H1 (cell line): ENCODE measurements around the gene FSIP1. TPM values are rescaled to one million over a fixed set of nuclear protein-coding genes. Genes with fewer than 3 reads are reported as not detected.

Experiments
- CTCF ChIA-PET: fragments of 300-600 bp; sonication (Branson Sonifier 250); formaldehyde crosslinking; loops from one replicate; lab custom pipeline; 2021; ENCODE audit not compliant: partially characterized antibody; lab: Charles Lee
- POLR2A ChIA-PET: fragments of 300-600 bp; sonication (Branson Sonifier 250); formaldehyde crosslinking; loops from one replicate; lab custom pipeline; 2021; ENCODE audit warnings: inconsistent platforms; ENCODE audit not compliant: partially characterized antibody; lab: Charles Lee
- DNase-seq, 2 experiments: peaks; one replicate each; pipeline versions ENCODE4 v3.0.0 to v3.0.0-alpha.2; 2010 to 2022; ENCODE audit warnings: low spot score in 2 of 2, low read depth in 1 of 2, mixed read lengths in 1 of 2
- FAIRE-seq: peaks from 2 replicates; lab custom pipeline; 2011; peaks lifted over from hg19 to GRCh38; lab: Jason Lieb, UNC
- H2AFZ ChIP-seq: 2 replicates; pipeline ENCODE4 v1.8.1; 2012; ENCODE audit warnings: low read length, inconsistent platforms
- H2AK5ac ChIP-seq: 2 replicates; pipeline ENCODE4 v1.6.1; 2013; ENCODE audit warnings: low read depth, low read length
- H2BK120ac ChIP-seq: replicated peaks from 2 replicates; pipeline ENCODE3; 2013; ENCODE audit warnings: low read depth, low read length, inconsistent platforms
- H2BK12ac ChIP-seq: 2 replicates; pipeline ENCODE4 v1.6.1; 2013; ENCODE audit warnings: low read depth, low read length
- H2BK15ac ChIP-seq: 2 replicates; pipeline ENCODE4 v1.6.1; 2013; ENCODE audit warnings: low read length
- H2BK20ac ChIP-seq: 2 replicates; pipeline ENCODE4 v1.6.1; 2013; ENCODE audit warnings: low read length
- H2BK5ac ChIP-seq: 2 replicates; pipeline ENCODE4 v1.6.1; 2013; ENCODE audit warnings: low read depth, low read length
- H3K14ac ChIP-seq: 2 replicates; pipeline ENCODE4 v1.6.1; 2013; ENCODE audit warnings: inconsistent platforms; ENCODE audit not compliant: insufficient read length
- H3K18ac ChIP-seq: 2 replicates; pipeline ENCODE4 v1.6.1; 2013; ENCODE audit warnings: low read length; ENCODE audit errors: extremely low read depth
- H3K23ac ChIP-seq: 2 replicates; pipeline ENCODE4 v1.6.1; 2013; ENCODE audit warnings: inconsistent platforms; ENCODE audit not compliant: insufficient read length
- H3K23me2 ChIP-seq: 2 replicates; pipeline ENCODE4 v1.6.1; 2013; ENCODE audit warnings: low read depth, low read length
- H3K27ac ChIP-seq: 2 replicates; pipeline ENCODE4 v1.6.1; 2011; ENCODE audit warnings: low read depth, low read length, inconsistent platforms
- H3K27me3 ChIP-seq, 4 experiments: replicated peaks in 1 of 4; 1 replicate in 1 of 4; 2 replicates in 3 of 4; pipeline versions ENCODE4 v1.6.1 to v1.8.1; 2011 to 2013; ENCODE audit warnings: low read length in 3 of 4, mild to moderate bottlenecking in 3 of 4, inconsistent platforms in 2 of 4, mixed read lengths in 2 of 4, moderate library complexity in 1 of 4; ENCODE audit not compliant: control insufficient read depth in 3 of 4, insufficient read depth in 3 of 4; ENCODE audit errors: extremely low read depth in 1 of 4
- H3K36me3 ChIP-seq, 4 experiments: 2 replicates each; pipeline versions ENCODE4 v1.6.1 to v1.8.1; 2011 to 2013; ENCODE audit warnings: mild to moderate bottlenecking in 4 of 4, low read length in 3 of 4, moderate library complexity in 2 of 4, control low read depth in 1 of 4, inconsistent platforms in 1 of 4; ENCODE audit not compliant: insufficient read depth in 4 of 4, control insufficient read depth in 2 of 4
- H3K4ac ChIP-seq: replicated peaks from 2 replicates; pipeline ENCODE3; 2013; ENCODE audit warnings: low read length, low read depth, mixed read lengths, inconsistent platforms; ENCODE audit not compliant: insufficient read length
- H3K4me1 ChIP-seq, 4 experiments: replicated peaks in 1 of 4; 1 replicate in 1 of 4; 2 replicates in 3 of 4; pipeline versions ENCODE4 v1.6.1 to v1.8.1; 2011 to 2013; ENCODE audit warnings: low read length in 3 of 4, inconsistent platforms in 2 of 4, mixed read lengths in 1 of 4; ENCODE audit not compliant: insufficient read depth in 4 of 4, control insufficient read depth in 3 of 4
- H3K4me2 ChIP-seq, 2 experiments: 2 replicates each; pipeline versions ENCODE4 v1.6.1 to v1.8.1; 2011 to 2013; ENCODE audit warnings: low read depth in 2 of 2, low read length in 2 of 2, control low read depth in 1 of 2, inconsistent platforms in 1 of 2, mild to moderate bottlenecking in 1 of 2; ENCODE audit not compliant: insufficient read depth in 1 of 2
- H3K4me3 ChIP-seq, 4 experiments: fragments of 200-600, 300-600 bp in 1 of 4; sonication (generic), shearing (Covaris generic), sonication (Bioruptor Twin) in 1 of 4; 2 replicates each; pipeline versions ENCODE4 v1.5.1 to v1.8.1; 2011 to 2016; ENCODE audit warnings: low read length in 4 of 4, low read depth in 3 of 4, control low read depth in 2 of 4, inconsistent platforms in 2 of 4, mild to moderate bottlenecking in 2 of 4, mixed read lengths in 1 of 4, moderate library complexity in 1 of 4; ENCODE audit not compliant: insufficient read depth in 2 of 4; ENCODE audit errors: extremely low read depth in 1 of 4
- H3K56ac ChIP-seq: replicated peaks from 2 replicates; pipeline ENCODE3; 2013; ENCODE audit warnings: low read depth, mild to moderate bottlenecking, mixed read lengths, low read length, inconsistent platforms; ENCODE audit not compliant: insufficient read length
- H3K79me1 ChIP-seq: 2 replicates; pipeline ENCODE4 v1.6.1; 2013; ENCODE audit warnings: low read depth, low read length, control low read depth
- H3K79me2 ChIP-seq, 2 experiments: 2 replicates each; pipeline versions ENCODE4 v1.6.1 to v1.8.1; 2012 to 2013; ENCODE audit warnings: low read length in 2 of 2, mild to moderate bottlenecking in 2 of 2, inconsistent platforms in 1 of 2; ENCODE audit not compliant: insufficient read depth in 2 of 2, control insufficient read depth in 1 of 2
- H3K9ac ChIP-seq, 4 experiments: replicated peaks in 1 of 4; 1 replicate in 1 of 4; 2 replicates in 3 of 4; pipeline versions ENCODE4 v1.6.1 to v1.8.1; 2011 to 2013; ENCODE audit warnings: low read depth in 3 of 4, low read length in 3 of 4, control low read depth in 2 of 4, mild to moderate bottlenecking in 2 of 4, moderate library complexity in 2 of 4, inconsistent platforms in 1 of 4; ENCODE audit errors: extremely low read depth in 1 of 4
- H3K9me3 ChIP-seq, 2 experiments: 2 replicates each; pipeline versions ENCODE4 v1.6.1 to v1.8.1; 2012 to 2013; ENCODE audit warnings: mild to moderate bottlenecking in 2 of 2, moderate library complexity in 2 of 2, control low read depth in 1 of 2, inconsistent platforms in 1 of 2, low read depth in 1 of 2, low read length in 1 of 2, mixed read lengths in 1 of 2; ENCODE audit not compliant: insufficient read depth in 2 of 2
- H4K20me1 ChIP-seq, 2 experiments: replicated peaks in 1 of 2; 2 replicates each; pipeline versions ENCODE3 to v1.8.1; 2011 to 2013; ENCODE audit warnings: inconsistent platforms in 2 of 2, low read length in 2 of 2, mild to moderate bottlenecking in 1 of 2; ENCODE audit not compliant: insufficient read depth in 2 of 2, control insufficient read depth in 1 of 2
- H4K5ac ChIP-seq: 2 replicates; pipeline ENCODE4 v1.6.1; 2013; ENCODE audit warnings: low read length, low read depth, mixed read lengths, inconsistent platforms; ENCODE audit not compliant: insufficient read length
- H4K8ac ChIP-seq: 2 replicates; pipeline ENCODE4 v1.8.0; 2013; ENCODE audit warnings: mild to moderate bottlenecking, moderate library complexity, low read length, inconsistent platforms; ENCODE audit not compliant: insufficient read depth; ENCODE audit errors: extremely low read depth
- H4K91ac ChIP-seq: replicated peaks from 2 replicates; pipeline ENCODE3; 2013; ENCODE audit warnings: low read length, mixed read lengths, inconsistent platforms; ENCODE audit not compliant: insufficient read length
- ASH2L ChIP-seq: fragments of 200-600, 300-600 bp; sonication (generic); IDR thresholded peaks from one replicate; pipeline ENCODE4 v1.7.1; 2017; ENCODE audit warnings: low read length
- ATF2 ChIP-seq: IDR thresholded peaks from 2 replicates; pipeline ENCODE4 v1.6.1; 2012; ENCODE audit warnings: low read length, inconsistent platforms
- EP300 ChIP-seq, 2 experiments: IDR thresholded peaks; 1 replicate in 1 of 2; 2 replicates in 1 of 2; pipeline ENCODE4 v1.6.1; 2011 to 2012; ENCODE audit warnings: low read depth in 2 of 2, low read length in 2 of 2, mild to moderate bottlenecking in 2 of 2, borderline replicate concordance in 1 of 2, inconsistent platforms in 1 of 2, moderate library complexity in 1 of 2
- EZH2 ChIP-seq: fragments of 200-600 bp; sonication (generic); IDR thresholded peaks from 2 replicates; pipeline ENCODE4 v1.7.1; 2012; ENCODE audit warnings: low read depth, mild to moderate bottlenecking, moderate library complexity, low read length, inconsistent platforms; ENCODE audit not compliant: severe bottlenecking
- HDAC2 ChIP-seq, 2 experiments: fragments of 300-600 bp in 1 of 2; sonication (generic) in 1 of 2; IDR thresholded peaks; 2 replicates each; pipeline ENCODE4 v1.6.1; 2011 to 2012; ENCODE audit warnings: low read depth in 2 of 2, low read length in 2 of 2, mild to moderate bottlenecking in 2 of 2, moderate library complexity in 2 of 2, borderline replicate concordance in 1 of 2, inconsistent platforms in 1 of 2
- RAD21 ChIP-seq, 2 experiments: IDR thresholded peaks in 1 of 2; conservative IDR thresholded peaks in 1 of 2; 2 replicates each; pipeline ENCODE4 v1.6.1; 2011; ENCODE audit warnings: low read depth in 2 of 2, low read length in 2 of 2, improper control_type of control experiment in 1 of 2, inconsistent platforms in 1 of 2, mild to moderate bottlenecking in 1 of 2, moderate library complexity in 1 of 2
- SIRT6 ChIP-seq: IDR thresholded peaks from one replicate; pipeline ENCODE4 v1.7.1; 2012; ENCODE audit warnings: low read length, inconsistent platforms
- SRF ChIP-seq: IDR thresholded peaks from 2 replicates; pipeline ENCODE4 v1.6.1; 2011; ENCODE audit warnings: mild to moderate bottlenecking, low read depth, low read length, moderate library complexity
- TBP ChIP-seq: IDR thresholded peaks from 2 replicates; pipeline ENCODE4 v1.6.1; 2011; ENCODE audit warnings: low read depth, low read length, improper control_type of control experiment
- USF2 ChIP-seq: IDR thresholded peaks from 2 replicates; pipeline ENCODE4 v1.6.1; 2011; ENCODE audit warnings: low read length, improper control_type of control experiment
- WGBS, 2 experiments: shearing (Covaris generic) in 1 of 2; methylation state at CpG; one replicate each; pipeline versions ENCODE4 v1.1.6 to v1.1.7; 2013 to 2015; ENCODE audit warnings: low lambda C conversion rate in 2 of 2, mixed read lengths in 2 of 2, inconsistent platforms in 1 of 2, low coverage in 1 of 2, missing lambda C conversion rate in 1 of 2; ENCODE audit not compliant: insufficient replicate concordance in 2 of 2, insufficient coverage in 1 of 2, insufficient read length in 1 of 2; ENCODE audit errors: extremely low coverage in 1 of 2, missing lambda C conversion rate in 1 of 2; 5-methylcytosine and 5-hydroxymethylcytosine counted together
- polyA plus RNA-seq, 7 experiments: library from polyadenylated mRNA; depleted of rRNA in 3 of 7; stranded (reverse) in 5 of 7; unstranded in 2 of 7; fragments of >200 nt in 5 of 7; fragments of 200-250 nt in 2 of 7; gene quantifications; 1 replicate in 5 of 7; 2 replicates in 1 of 7; 4 replicates in 1 of 7; pipeline versions ENCODE4 v1.2.1 to v1.2.3, GENCODE V29; 2011 to 2013; ENCODE audit warnings: missing spikeins in 2 of 7, mixed read lengths in 2 of 7
- total RNA-seq: library from RNA; stranded (reverse); fragmentation: NEBNext Ultra II Directional; extraction: Animal tissue kit (Norgen Biotek cat#: 25700); gene quantifications from 2 replicates; pipeline ENCODE4 v1.2.1, GENCODE V29; 2021

Gene FSIP1
- total and polyA plus RNA-seq, 2 of the 8 experiments (the other 6 are each of a cell fraction or from before 2014, with no cell fraction given): 0.18 to 1.3 TPM

- H3K4ac ChIP-seq: no peak overlapping the region
- no peak overlapping the region for H2AK5ac ChIP-seq
- POLR2A ChIA-PET: interaction anchor here (0.8 to 1.6 kb wide), 4 partner anchors 9 to 65 kb away, joined by 3 to 9 read pairs (median 4); partner anchors contain the start of gene THBS1
- H2BK120ac ChIP-seq: no peak overlapping the region
- H3K56ac ChIP-seq: no peak overlapping the region
- H2BK5ac ChIP-seq: no peak overlapping the region
- H4K8ac ChIP-seq: no peak overlapping the region
- H3K9me3 ChIP-seq: no peaks in the 10 kb centered on the region
- CTCF ChIA-PET: interaction anchor here (1.0 to 2.7 kb wide), 6 partner anchors 9 to 123 kb away, joined by 3 to 12 read pairs (median 4); no protein-coding TSS in a partner anchor
- no peak for DNase-seq
- no peak overlapping the region for H2BK12ac ChIP-seq
- no peak overlapping the region for H2AFZ ChIP-seq
- no peaks in the 10 kb centered on the region for H3K79me1 ChIP-seq
- H4K91ac ChIP-seq: no peak overlapping the region
- H3K79me2 ChIP-seq: no peaks in the 10 kb centered on the region
- H3K18ac ChIP-seq: no peak overlapping the region
- no peak overlapping the region for H3K27ac ChIP-seq
- H3K9ac ChIP-seq: no peak overlapping the region
- H3K4me1 ChIP-seq: peaks cover 0 to 7% (median 3%) of the 10 kb centered on the region in 4 experiments; a peak in 4 of 7 replicates
- H3K36me3 ChIP-seq: no peaks in the 10 kb centered on the region
- no peak overlapping the region for H3K14ac ChIP-seq
- no peaks in the 10 kb centered on the region for H3K23me2 ChIP-seq
- H3K23ac ChIP-seq: no peak overlapping the region
- no peak overlapping the region for H3K4me2 ChIP-seq
- H2BK15ac ChIP-seq: no peak overlapping the region
- H3K4me3 ChIP-seq: no peak overlapping the region
- no peaks in the 10 kb centered on the region for H3K27me3 ChIP-seq
- H4K20me1 ChIP-seq: no peaks in the 10 kb centered on the region
- FAIRE-seq: no peak
- WGBS, 2 experiments: 83% methylated on average over 2 of the region's 2 CpGs; no CpG with 5 or more reads in 1 of the 2 experiments
- no peak overlapping the region for H4K5ac ChIP-seq
- no peak overlapping the region for H2BK20ac ChIP-seq
- no peak for TF ChIP-seq HDAC2 (IDR thresholded peaks at IDR 0.05; ENCODE audit: borderline replicate concordance in 1 of 2, low read depth in 2 of 2, low read length in 2 of 2)
- TF ChIP-seq SIRT6: no peak
- no peak for TF ChIP-seq USF2
- TF ChIP-seq ASH2L: no peak
- TF ChIP-seq EP300 (IDR thresholded peaks at IDR 0.05; ENCODE audit: borderline replicate concordance in 1 of 2, low read depth in 2 of 2, low read length in 2 of 2): no peak
- no peak for TF ChIP-seq RAD21 (IDR thresholded peaks at IDR 0.05 in 1 of 2, conservative IDR thresholded peaks at IDR 0.05 in 1 of 2; ENCODE audit: low read depth in 2 of 2, low read length in 2 of 2)
- no peak for TF ChIP-seq EZH2
- TF ChIP-seq SRF: no peak
- TF ChIP-seq ATF2: no peak
- TF ChIP-seq TBP: no peak
These were observed 136.7 kb downstream of the FSIP1 start for GRCh38 chr15:39645976-39646257.
